HepG2 (cell line): Measurements from ENCODE around the gene GDAP2. TPM values are rescaled to one million over a fixed set of nuclear protein-coding genes. Genes with fewer than 3 reads are reported as not detected.

ENCODE experiments used
- AGO1 ChIP-seq: fragments of 200-400 bp; formaldehyde crosslinking; IDR thresholded peaks from 2 replicates; pipeline ENCODE4 v1.6.1; 2017; ENCODE audit warnings: mild to moderate bottlenecking, low read depth, low read length, moderate library complexity; ENCODE audit not compliant: poor library complexity, severe bottlenecking
- ATF7-NPFF ChIP-seq: sonication (generic); formaldehyde crosslinking; IDR thresholded peaks from 2 replicates; pipeline ENCODE4 v1.8.1; 2023; ENCODE audit warnings: mild to moderate bottlenecking, low read depth, missing genetic modification reagents, moderate library complexity
- CBFB ChIP-seq: sonication (generic); formaldehyde crosslinking; IDR thresholded peaks from 2 replicates; pipeline ENCODE4 v1.4.0; 2020; ENCODE audit warnings: missing genetic modification reagents
- CCDC6 ChIP-seq: sonication (generic); formaldehyde crosslinking; IDR thresholded peaks from 2 replicates; pipeline ENCODE4 v1.8.1; 2022; ENCODE audit warnings: mild to moderate bottlenecking, missing genetic modification reagents, moderate library complexity
- CERS6 ChIP-seq: sonication (generic); formaldehyde crosslinking; IDR thresholded peaks from 2 replicates; pipeline ENCODE4 v1.5.0; 2020; ENCODE audit warnings: missing genetic modification reagents
- GATA4 ChIP-seq: sonication (generic); IDR thresholded peaks from 2 replicates; pipeline ENCODE4 v1.6.1; 2016; ENCODE audit warnings: antibody characterized with exemption, low read depth, borderline replicate concordance
- HNF4A ChIP-seq: sonication (generic); formaldehyde crosslinking; IDR thresholded peaks from 2 replicates; pipeline ENCODE4 v1.4.0; 2020; ENCODE audit warnings: missing genetic modification reagents
- REPIN1 ChIP-seq: sonication (generic); formaldehyde crosslinking; IDR thresholded peaks from 2 replicates; pipeline ENCODE4 v1.8.0; 2022; ENCODE audit warnings: missing genetic modification reagents, low read depth, mild to moderate bottlenecking, borderline replicate concordance
- SSRP1 ChIP-seq: IDR thresholded peaks from 2 replicates; pipeline ENCODE4 v1.6.1; 2016; ENCODE audit warnings: control low read depth
- ZBTB10 ChIP-seq: sonication (generic); formaldehyde crosslinking; IDR thresholded peaks from 2 replicates; pipeline ENCODE4 v1.4.0; 2020; ENCODE audit warnings: missing genetic modification reagents, borderline replicate concordance
- ZBTB20 ChIP-seq: sonication (generic); formaldehyde crosslinking; IDR thresholded peaks from 2 replicates; pipeline ENCODE4 v1.8.1; 2023; ENCODE audit warnings: missing genetic modification reagents, low read depth, mild to moderate bottlenecking, borderline replicate concordance
- ZBTB42 ChIP-seq: sonication (generic); formaldehyde crosslinking; IDR thresholded peaks from 2 replicates; pipeline ENCODE4 v1.5.0; 2020; ENCODE audit warnings: mild to moderate bottlenecking, missing genetic modification reagents
- ZBTB44 ChIP-seq: sonication (generic); formaldehyde crosslinking; IDR thresholded peaks from 2 replicates; pipeline ENCODE4 v1.4.0; 2020; ENCODE audit warnings: missing genetic modification reagents
- ZBTB7B ChIP-seq: sonication (generic); formaldehyde crosslinking; IDR thresholded peaks from 2 replicates; pipeline ENCODE4 v1.4.0; 2020; ENCODE audit warnings: missing genetic modification reagents
- ZC3H13 ChIP-seq: sonication (generic); formaldehyde crosslinking; IDR thresholded peaks from 2 replicates; pipeline ENCODE4 v1.8.1; 2023; ENCODE audit warnings: mild to moderate bottlenecking, missing genetic modification reagents, moderate library complexity
- ZFP91 ChIP-seq: sonication (generic); formaldehyde crosslinking; IDR thresholded peaks from 2 replicates; pipeline ENCODE4 v1.9.0; 2022; ENCODE audit warnings: missing genetic modification reagents, mild to moderate bottlenecking, borderline replicate concordance
- ZNF17 ChIP-seq: sonication (generic); formaldehyde crosslinking; IDR thresholded peaks from 2 replicates; pipeline ENCODE4 v1.5.0; 2020; ENCODE audit warnings: mild to moderate bottlenecking, missing genetic modification reagents
- ZNF570 ChIP-seq: sonication (generic); formaldehyde crosslinking; IDR thresholded peaks from 2 replicates; pipeline ENCODE4 v1.4.0; 2020; ENCODE audit warnings: mild to moderate bottlenecking, missing genetic modification reagents, borderline replicate concordance
- ZNF614 ChIP-seq: IDR thresholded peaks from 2 replicates; pipeline ENCODE4 v1.6.1; 2018; ENCODE audit warnings: missing biosample characterization, missing genetic modification reagents, inconsistent platforms, borderline replicate concordance
- ZNF629 ChIP-seq: sonication (generic); formaldehyde crosslinking; conservative IDR thresholded peaks from 2 replicates; pipeline ENCODE4 v1.5.0; 2020; ENCODE audit warnings: missing genetic modification reagents
- ZNF747 ChIP-seq: sonication (generic); formaldehyde crosslinking; IDR thresholded peaks from 2 replicates; pipeline ENCODE4 v1.8.1; 2023; ENCODE audit warnings: missing genetic modification reagents, mild to moderate bottlenecking, borderline replicate concordance
- ZSCAN20 ChIP-seq: sonication (generic); formaldehyde crosslinking; IDR thresholded peaks from 2 replicates; pipeline ENCODE4 v1.4.0; 2020; ENCODE audit warnings: missing genetic modification reagents, mild to moderate bottlenecking, borderline replicate concordance
- polyA plus RNA-seq, 8 experiments: library from polyadenylated mRNA; depleted of rRNA in 3 of 8; stranded (reverse) in 7 of 8; unstranded in 1 of 8; fragments of >200 nt; fragmentation: Illumina TruSeq in 4 of 8; extraction: Trizol in 4 of 8; gene quantifications; 2 replicates each; pipeline versions ENCODE4 v1.2.1 to v1.2.3, GENCODE V29; 2011 to 2016; ENCODE audit warnings: low read depth in 4 of 8, missing spikeins in 1 of 8, mixed read lengths in 1 of 8; ENCODE audit not compliant: insufficient read depth in 1 of 8
- total RNA-seq, 5 experiments: library from RNA; depleted of rRNA; stranded (reverse); fragments of >200 nt; fragmentation: Illumina TruSeq; extraction: Trizol; gene quantifications; 2 replicates each; pipeline ENCODE4 v1.2.3, GENCODE V29; 2016; ENCODE audit warnings: low read depth in 1 of 5

GDAP2 gene
- total and polyA plus RNA-seq, 2 of the 13 experiments (the other 11 are each of a cell fraction or from before 2014, with no cell fraction given): 11.4 to 23.2 TPM

- TF ChIP-seq ZNF570 (CRISPR knock-in tag) (no peak), ZBTB10 (no peak), CBFB (CRISPR knock-in tag) (no peak), ZFP91 (peak; percentile 81; the same call in 1 of the 2 replicates), ZBTB7B (CRISPR knock-in tag) (no peak), GATA4 (no peak), SSRP1 (CRISPR knock-in tag) (no peak), AGO1 (no peak), ZNF747 (CRISPR knock-in tag) (peak; percentile 43; the same call in 1 of the 2 replicates), REPIN1 (CRISPR knock-in tag) (0 out of 2 replicates have a peak, but pooled peaks have one; percentile 21), ZNF614 (CRISPR knock-in tag) (peak; percentile 48; the same call in 1 of the 2 replicates), ZNF17 (CRISPR knock-in tag) (no peak), ZBTB44 (CRISPR knock-in tag) (no peak), CERS6 (no peak), ZC3H13 (peak; percentile 60; the same call in 1 of the 2 replicates), ZSCAN20 (CRISPR knock-in tag) (no peak), CCDC6 (0 out of 2 replicates have a peak, but pooled peaks have one; percentile 44), ZNF629 (CRISPR knock-in tag) (no peak), HNF4A (peak; percentile 17; the same call in 1 of the 2 replicates), ZBTB20 (CRISPR knock-in tag) (peak; percentile 61; the same call in 1 of the 2 replicates), ZBTB42 (CRISPR knock-in tag) (no peak), ATF7-NPFF (0 out of 2 replicates have a peak, but pooled peaks have one; percentile 69)
These were observed at the start of gene GDAP2, which contains the start of gene WDR3 (continued) for GRCh38 chr1:117929343-117930172.
